ENCODE measurements around the gene HOXD8.

DNA sequence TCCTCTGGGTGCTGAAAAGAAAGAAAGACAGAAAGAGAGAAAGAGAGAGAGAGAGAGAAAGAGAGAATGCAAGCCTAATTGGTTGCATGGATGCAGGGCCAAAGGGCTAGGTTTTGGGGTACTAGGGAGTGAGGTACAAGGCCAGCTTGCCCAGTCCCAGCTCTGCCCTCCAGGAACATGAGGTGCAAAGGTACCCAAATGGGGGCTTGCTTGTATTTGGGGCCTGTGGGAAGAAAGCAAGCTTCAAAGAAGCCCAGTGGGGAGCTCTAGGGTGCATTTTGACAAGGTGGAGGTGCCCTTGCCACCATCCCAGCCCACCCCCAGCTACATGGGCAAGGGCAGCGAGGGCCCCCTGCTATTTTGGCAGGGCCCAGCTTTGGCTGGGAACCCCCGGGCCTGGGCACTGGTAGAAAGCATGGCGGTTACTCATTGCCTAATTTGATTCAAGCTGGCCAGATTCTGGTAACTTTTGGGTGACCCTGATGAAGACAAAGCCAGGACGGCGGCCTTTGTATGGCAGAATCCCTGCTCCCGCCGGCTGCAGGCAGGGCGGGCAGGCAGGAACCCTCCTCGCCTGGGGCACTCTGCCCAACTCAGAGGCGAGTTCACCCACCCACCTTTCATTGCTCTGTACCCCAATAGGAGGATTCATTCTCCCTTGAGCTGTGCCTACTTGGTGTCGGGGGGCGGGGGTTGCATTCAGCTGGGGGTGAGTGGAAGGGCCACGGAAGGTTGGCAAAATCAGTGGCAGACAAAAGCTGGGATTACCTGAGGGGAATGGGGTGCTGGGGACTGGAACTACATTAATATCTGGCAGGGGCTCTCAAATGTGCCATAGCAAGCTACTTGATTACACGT is 21.3 kb downstream of the HOXD8 start:
- no peak for TF ChIP-seq POLR2AphosphoS5 (IDR thresholded peaks at IDR 0.05; ENCODE audit: low read depth, low read length)
- TF ChIP-seq CTCF (IDR thresholded peaks at IDR 0.05), result no peak
- TF ChIP-seq NFIC (IDR thresholded peaks at IDR 0.05; ENCODE audit: borderline replicate concordance), result no peak
- no peak for TF ChIP-seq MAX (IDR thresholded peaks at IDR 0.05; ENCODE audit: low read depth)
- no peak for TF ChIP-seq SIN3A (IDR thresholded peaks at IDR 0.05; ENCODE audit: borderline replicate concordance, low read depth, low read length)
- TF ChIP-seq TCF12 (IDR thresholded peaks at IDR 0.05), result no peak
- TF ChIP-seq FOXM1 (IDR thresholded peaks at IDR 0.05; ENCODE audit: low read depth), result no peak
- no peak for TF ChIP-seq SMC3 (IDR thresholded peaks at IDR 0.05; ENCODE audit: low read depth, low read length)
- TF ChIP-seq, protein P1, sequence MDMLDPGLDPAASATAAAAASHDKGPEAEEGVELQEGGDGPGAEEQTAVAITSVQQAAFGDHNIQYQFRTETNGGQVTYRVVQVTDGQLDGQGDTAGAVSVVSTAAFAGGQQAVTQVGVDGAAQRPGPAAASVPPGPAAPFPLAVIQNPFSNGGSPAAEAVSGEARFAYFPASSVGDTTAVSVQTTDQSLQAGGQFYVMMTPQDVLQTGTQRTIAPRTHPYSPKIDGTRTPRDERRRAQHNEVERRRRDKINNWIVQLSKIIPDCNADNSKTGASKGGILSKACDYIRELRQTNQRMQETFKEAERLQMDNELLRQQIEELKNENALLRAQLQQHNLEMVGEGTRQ (IDR thresholded peaks at IDR 0.05; ENCODE audit: borderline replicate concordance, low read depth, low read length), result no peak
- TF ChIP-seq EZH2phosphoT487 (IDR thresholded peaks at IDR 0.05; ENCODE audit: borderline replicate concordance, low read depth), result no peak

Data from SK-N-SH (cell line).